ENCODE results near the gene RHEX.

RHEX gene

GRCh38 chr1:206037581-206037980 is 15.4 kb upstream of the RHEX start:
- POLR2A ChIA-PET = no interaction called here
- no peak for DNase-seq (ENCODE audit: extremely low spot score)
- TF ChIP-seq CTCF (IDR thresholded peaks at IDR 0.05; ENCODE audit: control extremely low read depth, extremely low read depth, low read depth, missing control alignments) = no peak
- CTCF ChIA-PET = interaction anchor here (0.9 to 11.2 kb wide), 10 partner anchors 8 to 379 kb away, joined by 3 to 211 read pairs (median 4); no protein-coding TSS in a partner anchor

DNA sequence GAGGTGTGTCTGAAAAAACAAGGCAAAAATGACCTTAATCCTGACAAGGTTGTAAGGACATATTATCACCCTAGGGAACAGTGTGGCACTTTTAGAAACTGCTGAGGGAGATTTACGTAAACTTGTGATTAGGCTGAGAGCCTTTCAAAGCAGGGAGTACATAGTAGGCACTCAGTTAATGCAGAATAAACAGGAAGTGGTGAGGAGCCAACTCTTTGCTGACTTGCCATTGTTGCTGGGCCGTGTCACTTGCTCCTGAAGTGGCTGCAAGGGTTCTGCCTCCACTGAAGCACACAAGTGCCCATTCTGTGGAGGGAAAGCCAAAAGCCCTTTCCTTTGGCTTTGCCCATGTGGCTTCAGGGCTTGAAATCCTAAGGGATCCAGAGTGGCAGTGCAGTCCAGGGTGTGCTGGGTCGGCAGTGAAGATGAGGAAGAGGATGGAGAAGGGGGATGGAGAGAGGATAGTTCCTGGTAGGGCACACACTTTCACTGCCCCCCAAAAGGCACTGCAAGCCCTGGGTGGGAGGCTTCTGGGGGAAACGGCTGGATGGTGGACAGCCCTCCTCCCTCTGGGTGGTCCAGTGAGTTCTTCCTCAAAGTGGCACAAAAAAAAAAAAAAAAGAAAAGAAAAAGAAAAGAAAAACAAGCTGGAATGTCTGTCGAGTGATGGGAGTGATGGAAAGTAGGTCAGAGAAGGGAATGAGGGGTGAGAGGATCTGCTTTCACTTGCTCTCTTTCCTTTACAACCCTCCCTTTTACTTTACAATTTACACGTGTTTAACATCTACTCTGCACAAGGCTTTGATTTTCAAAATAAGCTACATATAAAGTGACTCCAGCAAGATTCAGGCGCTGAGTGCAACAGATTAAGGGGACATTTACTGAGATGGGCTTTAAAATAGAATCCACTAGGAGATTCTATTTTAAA is 13.7 kb upstream of the RHEX start:
- TF ChIP-seq CTCF (IDR thresholded peaks at IDR 0.05; ENCODE audit: control extremely low read depth, extremely low read depth, low read depth, missing control alignments) = no peak
- no peak for DNase-seq (ENCODE audit: extremely low spot score)
- ChIA-PET POLR2A (no interaction called here), CTCF (interaction anchor here (1.2 to 3.0 kb wide), 4 partner anchors 9 to 67 kb away, joined by 3 to 9 read pairs (median 7); no protein-coding TSS in a partner anchor)

DNA sequence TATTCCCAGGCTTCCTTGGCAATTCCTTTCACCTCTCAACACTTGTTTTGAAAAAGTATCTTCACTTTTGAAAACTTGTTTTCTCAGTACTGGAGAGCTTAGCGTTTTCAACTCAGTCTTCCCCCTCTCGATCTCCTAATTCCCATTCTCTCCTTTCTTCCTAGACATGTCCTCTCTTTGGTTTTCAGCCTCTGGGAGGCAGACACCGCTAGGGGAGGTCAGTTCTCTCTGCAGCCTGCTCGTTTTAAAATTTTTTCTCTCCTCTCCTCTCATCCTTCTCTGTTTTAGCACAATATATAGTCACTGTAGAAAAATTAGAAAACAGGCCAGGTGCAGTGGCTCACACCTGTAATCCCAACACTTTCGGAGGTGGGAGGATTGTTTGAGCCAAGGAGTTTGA is 12.6 kb upstream of the RHEX start:
- ChIA-PET POLR2A (no interaction called here), CTCF (interaction anchor here (1.2 to 2.4 kb wide), 3 partner anchors 10 to 66 kb away, joined by 3 to 7 read pairs (median 7); no protein-coding TSS in a partner anchor)
- DNase-seq (ENCODE audit: extremely low spot score) = no peak
- peak; percentile 8 for TF ChIP-seq CTCF (IDR thresholded peaks at IDR 0.05; ENCODE audit: control extremely low read depth, extremely low read depth, low read depth, missing control alignments)

DNA sequence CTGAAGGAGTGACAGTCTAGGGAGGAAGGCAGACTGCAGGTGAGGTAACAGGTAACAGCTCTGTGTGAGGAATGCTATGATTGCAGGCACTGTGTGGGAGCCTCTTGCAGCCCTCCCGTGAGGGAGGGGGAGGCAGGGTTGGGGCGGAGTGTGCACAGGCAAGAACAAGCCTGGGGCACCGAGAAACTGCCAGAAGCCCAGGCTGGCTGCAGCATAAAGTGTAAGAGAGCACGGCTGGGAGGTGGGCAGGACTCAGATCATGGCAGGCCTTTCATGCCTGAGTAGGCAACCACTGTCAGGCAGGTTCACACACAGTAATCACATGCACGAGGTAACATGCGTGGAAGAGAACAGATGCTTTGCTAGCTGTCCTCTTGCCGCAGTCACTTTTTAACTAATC is 11.3 kb upstream of the RHEX start:
- CTCF ChIA-PET = interaction anchor here (2.1 to 8.6 kb wide), 2 partner anchors 9 to 10 kb away, joined by 9 to 115 read pairs; no protein-coding TSS in a partner anchor
- TF ChIP-seq CTCF (IDR thresholded peaks at IDR 0.05; ENCODE audit: control extremely low read depth, extremely low read depth, low read depth, missing control alignments) = no peak
- no peak for DNase-seq (ENCODE audit: extremely low spot score)
- POLR2A ChIA-PET = no interaction called here

GRCh38 chr1:206047271-206047670 is 5.7 kb upstream of the RHEX start:
- no peak for DNase-seq (ENCODE audit: extremely low spot score)
- no peak for TF ChIP-seq CTCF (IDR thresholded peaks at IDR 0.05; ENCODE audit: control extremely low read depth, extremely low read depth, low read depth, missing control alignments)
- ChIA-PET CTCF (interaction anchor here (1.2 to 8.6 kb wide), 2 partner anchors 14 to 52 kb away, joined by 3 to 115 read pairs; no protein-coding TSS in a partner anchor), POLR2A (no interaction called here)

- no peak for DNase-seq (ENCODE audit: extremely low spot score)
- no peak for TF ChIP-seq CTCF (IDR thresholded peaks at IDR 0.05; ENCODE audit: control extremely low read depth, extremely low read depth, low read depth, missing control alignments)
- CTCF ChIA-PET = interaction anchor here (0.9 to 8.6 kb wide), 2 partner anchors 15 to 29 kb away, joined by 3 to 115 read pairs; no protein-coding TSS in a partner anchor
- POLR2A ChIA-PET = interaction anchor here (0.5 kb wide), 1 partner anchor 17 kb away, joined by 3 read pairs; no protein-coding TSS in a partner anchor
Measured at GRCh38 chr1:206048582-206048981, 4.4 kb upstream of the RHEX start.
